Caco-2 (cell line): ENCODE results near the gene NUB1. TPM values are rescaled to one million over a fixed set of nuclear protein-coding genes. Genes with fewer than 3 reads are reported as not detected.

Experiments used
- BruUV-seq: library from RNA; stranded (reverse); fragments of 400-500 nt; replicated peaks from 2 replicates; lab custom pipeline; 2021; lab: Mats Ljungman, UMichigan
- CTCF ChIA-PET: fragments of 300-600 bp; sonication (Branson Sonifier 250); formaldehyde crosslinking; loops from one replicate; lab custom pipeline; 2022; ENCODE audit warnings: antibody characterized with exemption; lab: Charles Lee
- POLR2A ChIA-PET: fragments of 300-600 bp; sonication (Branson Sonifier 250); formaldehyde crosslinking; loops from one replicate; lab custom pipeline; 2022; ENCODE audit warnings: antibody characterized with exemption; lab: Charles Lee
- DNase-seq, 2 experiments: peaks; one replicate each; pipeline versions ENCODE4 v3.0.0 to v3.0.0-alpha.2; 2020 to 2022
- H3K27me3 ChIP-seq: replicated peaks from 2 replicates; pipeline ENCODE4 v1.6.0; 2011; ENCODE audit warnings: low read length; ENCODE audit not compliant: control insufficient read depth, insufficient read depth
- H3K36me3 ChIP-seq: 2 replicates; pipeline ENCODE4 v1.5.1; 2011; ENCODE audit warnings: low read length; ENCODE audit not compliant: control insufficient read depth, insufficient read depth
- H3K4me1 ChIP-seq: fragments of 250-450 bp; sonication (Bioruptor Pico); 2 replicates; pipeline ENCODE4 v1.5.1; 2020; ENCODE audit warnings: mild to moderate bottlenecking
- H3K4me3 ChIP-seq: 2 replicates; pipeline ENCODE4 v1.5.1; 2011; ENCODE audit warnings: low read depth, mild to moderate bottlenecking, control low read depth, low read length
- H3K9me3 ChIP-seq: fragments of 250-450 bp; sonication (Bioruptor Pico); 2 replicates; pipeline ENCODE4 v1.5.1; 2020; ENCODE audit warnings: mild to moderate bottlenecking, moderate library complexity
- H3K27ac Mint-ChIP-seq: one replicate; pipeline ENCODE4 v1.8.0; 2022; ENCODE audit warnings: mixed read lengths; ENCODE audit not compliant: unreplicated experiment
- H3K27me3 Mint-ChIP-seq: one replicate; pipeline ENCODE4 v1.8.0; 2022; ENCODE audit warnings: mixed read lengths; ENCODE audit not compliant: insufficient read depth, unreplicated experiment
- H3K36me3 Mint-ChIP-seq: one replicate; pipeline ENCODE4 v1.8.0; 2022; ENCODE audit warnings: mild to moderate bottlenecking, mixed read lengths; ENCODE audit not compliant: insufficient read depth, unreplicated experiment
- H3K4me1 Mint-ChIP-seq: one replicate; pipeline ENCODE4 v1.8.0; 2022; ENCODE audit warnings: low read depth, mixed read lengths; ENCODE audit not compliant: unreplicated experiment
- H3K4me3 Mint-ChIP-seq: one replicate; pipeline ENCODE4 v1.8.0; 2022; ENCODE audit warnings: mild to moderate bottlenecking, moderate library complexity, mixed read lengths; ENCODE audit not compliant: unreplicated experiment
- H3K9me3 Mint-ChIP-seq: one replicate; pipeline ENCODE4 v1.8.0; 2022; ENCODE audit warnings: mixed read lengths; ENCODE audit not compliant: unreplicated experiment
- CTCF ChIP-seq, 2 experiments: fragments of 200-600 bp in 1 of 2; IDR thresholded peaks; 1 replicate in 1 of 2; 2 replicates in 1 of 2; pipeline versions ENCODE4 v1.5.1 to v1.8.0; 2011 to 2022; ENCODE audit warnings: antibody characterized with exemption in 1 of 2, control low read depth in 1 of 2, inconsistent platforms in 1 of 2, low read depth in 1 of 2, low read length in 1 of 2, mild to moderate bottlenecking in 1 of 2, moderate library complexity in 1 of 2; ENCODE audit not compliant: insufficient read depth in 1 of 2, severe bottlenecking in 1 of 2, unreplicated experiment in 1 of 2
- intact Hi-C: fragments of 100-400 bp; cut with micrococcal nuclease; formaldehyde crosslinking; loops from one replicate; pipeline ENCODE4 v1.10.0; 2022; ENCODE audit not compliant: unreplicated experiment
- total RNA-seq: library from RNA; stranded (reverse); gene quantifications from 2 replicates; pipeline ENCODE4 v1.2.3, GENCODE V29; 2022

NUB1 gene
- total RNA-seq, 1 experiment from 2014 or later = 51.6 TPM

GRCh38 chr7:151351967-151352366 is 10.4 kb downstream of the NUB1 start:
- Mint-ChIP-seq H3K9me3 (no peaks in the 10 kb centered on the region), H3K36me3 (peaks cover 65% of the 10 kb centered on the region), H3K27ac (no peak overlapping the region), H3K27me3 (no peaks in the 10 kb centered on the region), H3K4me1 (peaks cover 10% of the 10 kb centered on the region), H3K4me3 (no peak overlapping the region)
- no peak for DNase-seq
- Histone ChIP-seq H3K4me3 (no peak overlapping the region), H3K27me3 (no peaks in the 10 kb centered on the region), H3K4me1 (peaks cover 16% of the 10 kb centered on the region), H3K36me3 (peaks cover 3% of the 10 kb centered on the region), H3K9me3 (no peaks in the 10 kb centered on the region)
- ChIA-PET CTCF (interaction anchor here (0.9 kb wide), 1 partner anchor 37 kb away, joined by 3 read pairs; no protein-coding TSS in a partner anchor), POLR2A (no interaction called here)
- intact Hi-C loops = no loop called here
- TF ChIP-seq CTCF (IDR thresholded peaks at IDR 0.05; ENCODE audit: insufficient read depth in 1 of 2, low read depth in 1 of 2, low read length in 1 of 2, severe bottlenecking in 1 of 2, unreplicated experiment in 1 of 2) = no peak
- no TSS peak for BruUV-seq

DNA sequence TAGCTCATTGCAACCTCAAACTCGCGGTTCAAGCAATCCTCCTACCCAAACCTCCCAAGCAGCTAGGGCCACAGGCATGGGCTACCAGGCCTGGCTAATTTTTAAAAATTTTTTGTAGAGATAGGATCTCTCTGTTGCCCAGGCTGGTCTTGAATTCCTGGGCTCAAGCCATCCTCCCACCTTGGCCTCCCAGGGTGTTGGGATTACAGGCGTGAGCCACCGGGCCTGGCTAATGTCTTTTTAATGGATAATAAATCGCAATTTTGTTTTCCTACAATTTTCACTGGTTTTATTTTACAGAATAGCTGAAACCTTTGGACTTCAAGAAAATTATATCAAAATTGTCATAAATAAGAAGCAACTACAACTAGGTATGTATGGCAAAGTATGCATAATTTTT is 10.9 kb downstream of the NUB1 start:
- H3K4me1 ChIP-seq = peaks cover 14% of the 10 kb centered on the region
- Mint-ChIP-seq H3K4me1 (peaks cover 10% of the 10 kb centered on the region), H3K27ac (no peak overlapping the region), H3K4me3 (no peak overlapping the region), H3K36me3 (peaks cover 65% of the 10 kb centered on the region), H3K27me3 (no peaks in the 10 kb centered on the region), H3K9me3 (no peaks in the 10 kb centered on the region)
- CTCF ChIA-PET = interaction anchor here (0.9 kb wide), 1 partner anchor 37 kb away, joined by 3 read pairs; no protein-coding TSS in a partner anchor
- H3K4me3 ChIP-seq = no peak overlapping the region
- intact Hi-C loops = no loop called here
- DNase-seq = no peak
- no peaks in the 10 kb centered on the region for H3K27me3 ChIP-seq
- H3K9me3 ChIP-seq = no peaks in the 10 kb centered on the region
- H3K36me3 ChIP-seq = peaks cover 3% of the 10 kb centered on the region
- BruUV-seq = no TSS peak
- TF ChIP-seq CTCF (IDR thresholded peaks at IDR 0.05; ENCODE audit: insufficient read depth in 1 of 2, low read depth in 1 of 2, low read length in 1 of 2, severe bottlenecking in 1 of 2, unreplicated experiment in 1 of 2) = no peak
- POLR2A ChIA-PET = no interaction called here

DNA sequence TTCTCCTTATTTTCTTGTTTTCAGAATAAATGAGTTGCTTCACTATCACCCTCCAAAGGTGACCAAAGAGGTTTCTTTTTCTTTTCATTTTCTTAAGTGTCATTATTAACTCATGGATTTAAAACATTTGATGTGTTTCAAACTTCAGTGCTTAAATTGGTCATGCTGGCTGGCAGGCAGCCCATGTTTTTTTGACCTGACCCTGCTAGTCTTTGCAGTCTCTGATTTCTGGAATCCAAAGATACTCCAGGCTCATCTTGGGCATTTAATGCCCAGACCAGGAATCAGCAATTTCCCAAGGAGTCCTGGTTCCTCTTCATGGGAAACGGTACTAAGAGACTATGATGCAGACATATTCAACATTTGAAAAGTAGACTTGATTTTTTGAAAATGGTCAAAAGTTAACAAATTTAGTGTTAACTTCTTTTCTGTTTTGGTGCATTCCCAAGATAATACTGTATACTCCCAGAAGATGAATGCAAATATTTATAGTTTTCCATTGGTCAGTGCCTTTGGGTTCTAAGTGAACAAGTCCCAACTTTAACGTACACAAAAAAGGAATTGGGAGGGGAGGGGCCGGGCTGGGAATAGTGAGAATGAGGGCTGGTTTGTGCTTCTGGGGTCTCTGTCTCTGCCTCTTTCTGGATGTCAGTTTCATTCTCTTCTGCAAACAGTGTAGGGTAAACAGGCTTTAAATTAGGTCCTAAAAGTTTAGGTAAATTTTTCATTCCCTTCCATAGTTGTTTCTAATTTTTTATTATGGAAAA is 19.8 kb downstream of the NUB1 start:
- no peak overlapping the region for H3K27ac Mint-ChIP-seq
- no peaks in the 10 kb centered on the region for H3K27me3 ChIP-seq
- no peaks in the 10 kb centered on the region for H3K4me1 ChIP-seq
- no peak for DNase-seq
- no peak overlapping the region for H3K4me3 Mint-ChIP-seq
- H3K36me3 Mint-ChIP-seq = peaks cover 64% of the 10 kb centered on the region
- ChIA-PET POLR2A (no interaction called here), CTCF (no interaction called here)
- intact Hi-C loops = no loop called here
- no peaks in the 10 kb centered on the region; the same call in 1 of the 2 replicates for H3K36me3 ChIP-seq
- no peaks in the 10 kb centered on the region for H3K9me3 Mint-ChIP-seq
- TF ChIP-seq CTCF (IDR thresholded peaks at IDR 0.05; ENCODE audit: insufficient read depth in 1 of 2, low read depth in 1 of 2, low read length in 1 of 2, severe bottlenecking in 1 of 2, unreplicated experiment in 1 of 2) = no peak
- no peaks in the 10 kb centered on the region for H3K27me3 Mint-ChIP-seq
- no peak overlapping the region for H3K4me3 ChIP-seq
- no peaks in the 10 kb centered on the region for H3K4me1 Mint-ChIP-seq
- no peaks in the 10 kb centered on the region for H3K9me3 ChIP-seq
- BruUV-seq = no TSS peak
